HepG2 (cell line): ENCODE data around the gene NME4. TPM values are rescaled to one million over a fixed set of nuclear protein-coding genes. Genes with fewer than 3 reads are reported as not detected.
A peak's percentile ranks its signal among the peaks of the same experiment; 100 is the strongest.

Experiments used
- AHR ChIP-seq: IDR thresholded peaks from 2 replicates; pipeline ENCODE4 v1.6.1; 2018; ENCODE audit warnings: missing genetic modification reagents, missing compliant biosample characterization
- CBX5 ChIP-seq: sonication (generic); formaldehyde crosslinking; IDR thresholded peaks from 2 replicates; pipeline ENCODE4 v1.4.0; 2020; ENCODE audit warnings: missing genetic modification reagents, borderline replicate concordance
- HNRNPL ChIP-seq: fragments of 200-400 bp; formaldehyde crosslinking; IDR thresholded peaks from 2 replicates; pipeline ENCODE4 v1.6.1; 2017; ENCODE audit warnings: mild to moderate bottlenecking, low read depth, low read length
- KDM2A ChIP-seq: sonication (generic); formaldehyde crosslinking; IDR thresholded peaks from 2 replicates; pipeline ENCODE4 v1.4.0; 2020; ENCODE audit warnings: low read depth, missing genetic modification reagents, borderline replicate concordance
- MTA1 ChIP-seq: sonication (generic); formaldehyde crosslinking; IDR thresholded peaks from 2 replicates; pipeline ENCODE4 v1.4.0; 2020; ENCODE audit warnings: missing genetic modification reagents, mild to moderate bottlenecking, borderline replicate concordance
- NFAT5 ChIP-seq: sonication (generic); formaldehyde crosslinking; IDR thresholded peaks from 2 replicates; pipeline ENCODE4 v1.4.0; 2020; ENCODE audit warnings: missing genetic modification reagents
- NRL ChIP-seq: sonication (generic); formaldehyde crosslinking; IDR thresholded peaks from 2 replicates; pipeline ENCODE4 v1.5.0; 2020; ENCODE audit warnings: missing genetic modification reagents, mild to moderate bottlenecking, moderate library complexity, borderline replicate concordance
- RFX3 ChIP-seq: IDR thresholded peaks from 2 replicates; pipeline ENCODE4 v1.6.1; 2016; ENCODE audit warnings: missing biosample characterization, missing genetic modification reagents
- RFXAP ChIP-seq: sonication (generic); formaldehyde crosslinking; IDR thresholded peaks from 2 replicates; pipeline ENCODE4 v1.4.0; 2020; ENCODE audit warnings: missing genetic modification reagents, borderline replicate concordance
- ZBTB38 ChIP-seq: sonication (generic); formaldehyde crosslinking; IDR thresholded peaks from 2 replicates; pipeline ENCODE4 v1.5.1; 2020; ENCODE audit warnings: mild to moderate bottlenecking, missing genetic modification reagents
- ZEB1 ChIP-seq: IDR thresholded peaks from 2 replicates; pipeline ENCODE4 v1.6.1; 2012; ENCODE audit warnings: mild to moderate bottlenecking, low read depth, inconsistent platforms; ENCODE audit not compliant: insufficient replicate concordance
- ZNF430 ChIP-seq: sonication (generic); formaldehyde crosslinking; IDR thresholded peaks from 2 replicates; pipeline ENCODE4 v1.9.0; 2021; ENCODE audit warnings: mild to moderate bottlenecking, missing genetic modification reagents
- ZNF547 ChIP-seq: sonication (generic); formaldehyde crosslinking; IDR thresholded peaks from 2 replicates; pipeline ENCODE4 v1.5.1; 2020; ENCODE audit warnings: mild to moderate bottlenecking, missing genetic modification reagents
- ZNF788 ChIP-seq: sonication (generic); formaldehyde crosslinking; IDR thresholded peaks from 2 replicates; pipeline ENCODE4 v1.5.0; 2020; ENCODE audit warnings: mild to moderate bottlenecking, missing genetic modification reagents, borderline replicate concordance
- polyA plus RNA-seq, 8 experiments: library from polyadenylated mRNA; depleted of rRNA in 3 of 8; stranded (reverse) in 7 of 8; unstranded in 1 of 8; fragments of >200 nt; fragmentation: Illumina TruSeq in 4 of 8; extraction: Trizol in 4 of 8; gene quantifications; 2 replicates each; pipeline versions ENCODE4 v1.2.1 to v1.2.3, GENCODE V29; 2011 to 2016; ENCODE audit warnings: low read depth in 4 of 8, missing spikeins in 1 of 8, mixed read lengths in 1 of 8; ENCODE audit not compliant: insufficient read depth in 1 of 8
- total RNA-seq, 5 experiments: library from RNA; depleted of rRNA; stranded (reverse); fragments of >200 nt; fragmentation: Illumina TruSeq; extraction: Trizol; gene quantifications; 2 replicates each; pipeline ENCODE4 v1.2.3, GENCODE V29; 2016; ENCODE audit warnings: low read depth in 1 of 5
- TF ChIP-seq, protein P1 (sequence below): sonication (generic); formaldehyde crosslinking; IDR thresholded peaks from 2 replicates; pipeline ENCODE4 v1.5.0; 2020; ENCODE audit warnings: missing genetic modification reagents
- TF ChIP-seq, protein P2 (sequence below), 2 experiments: sonication (generic) in 1 of 2; formaldehyde crosslinking in 1 of 2; IDR thresholded peaks; 2 replicates each; pipeline versions ENCODE4 v1.6.1 to v1.9.0; 2014 to 2022; ENCODE audit warnings: antibody characterized with exemption in 1 of 2, borderline replicate concordance in 1 of 2, inconsistent platforms in 1 of 2, low read depth in 1 of 2, missing genetic modification reagents in 1 of 2

Gene NME4
- total and polyA plus RNA-seq, 2 of the 13 experiments (the other 11 are each of a cell fraction or from before 2014, with no cell fraction given) = 121 to 263 TPM

GRCh38 chr16:404971-405486 lies 8.0 kb downstream of the NME4 start (continued):
- TF ChIP-seq, protein P1, sequence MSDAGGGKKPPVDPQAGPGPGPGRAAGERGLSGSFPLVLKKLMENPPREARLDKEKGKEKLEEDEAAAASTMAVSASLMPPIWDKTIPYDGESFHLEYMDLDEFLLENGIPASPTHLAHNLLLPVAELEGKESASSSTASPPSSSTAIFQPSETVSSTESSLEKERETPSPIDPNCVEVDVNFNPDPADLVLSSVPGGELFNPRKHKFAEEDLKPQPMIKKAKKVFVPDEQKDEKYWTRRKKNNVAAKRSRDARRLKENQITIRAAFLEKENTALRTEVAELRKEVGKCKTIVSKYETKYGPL = no peak
- TF ChIP-seq MTA1 (CRISPR knock-in tag) (no peak), AHR (CRISPR knock-in tag) (0 out of 2 replicates have a peak, but pooled peaks have one; percentile 22), RFX3 (CRISPR knock-in tag) (no peak), ZEB1 (no peak), ZBTB38 (no peak; the same call in 1 of the 2 replicates), ZNF430 (CRISPR knock-in tag) (peak; percentile 18; the same call in 1 of the 2 replicates), RFXAP (CRISPR knock-in tag) (no peak), CBX5 (CRISPR knock-in tag) (no peak), ZNF788 (no peak), ZNF547 (CRISPR knock-in tag) (no peak), KDM2A (peak; percentile 45; the same call in 1 of the 2 replicates), HNRNPL (no peak), NRL (no peak), NFAT5 (CRISPR knock-in tag) (no peak)
- TF ChIP-seq, protein P2, sequence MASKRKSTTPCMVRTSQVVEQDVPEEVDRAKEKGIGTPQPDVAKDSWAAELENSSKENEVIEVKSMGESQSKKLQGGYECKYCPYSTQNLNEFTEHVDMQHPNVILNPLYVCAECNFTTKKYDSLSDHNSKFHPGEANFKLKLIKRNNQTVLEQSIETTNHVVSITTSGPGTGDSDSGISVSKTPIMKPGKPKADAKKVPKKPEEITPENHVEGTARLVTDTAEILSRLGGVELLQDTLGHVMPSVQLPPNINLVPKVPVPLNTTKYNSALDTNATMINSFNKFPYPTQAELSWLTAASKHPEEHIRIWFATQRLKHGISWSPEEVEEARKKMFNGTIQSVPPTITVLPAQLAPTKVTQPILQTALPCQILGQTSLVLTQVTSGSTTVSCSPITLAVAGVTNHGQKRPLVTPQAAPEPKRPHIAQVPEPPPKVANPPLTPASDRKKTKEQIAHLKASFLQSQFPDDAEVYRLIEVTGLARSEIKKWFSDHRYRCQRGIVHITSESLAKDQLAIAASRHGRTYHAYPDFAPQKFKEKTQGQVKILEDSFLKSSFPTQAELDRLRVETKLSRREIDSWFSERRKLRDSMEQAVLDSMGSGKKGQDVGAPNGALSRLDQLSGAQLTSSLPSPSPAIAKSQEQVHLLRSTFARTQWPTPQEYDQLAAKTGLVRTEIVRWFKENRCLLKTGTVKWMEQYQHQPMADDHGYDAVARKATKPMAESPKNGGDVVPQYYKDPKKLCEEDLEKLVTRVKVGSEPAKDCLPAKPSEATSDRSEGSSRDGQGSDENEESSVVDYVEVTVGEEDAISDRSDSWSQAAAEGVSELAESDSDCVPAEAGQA (IDR thresholded peaks at IDR 0.05; ENCODE audit: low read depth) = no peak
- TF ChIP-seq, protein P2 (CRISPR knock-in tag; IDR thresholded peaks at IDR 0.05; ENCODE audit: borderline replicate concordance) = no peak
